Activated CD8-positive, alpha-beta memory T cell treated with anti-CD3 and anti-CD28 coated beads for 36 hours (primary cell): Measurements from ENCODE around the gene CLDN1. TPM values are rescaled to one million over a fixed set of nuclear protein-coding genes. Genes with fewer than 3 reads are reported as not detected.

ENCODE experiments used
- CTCF ChIA-PET: fragments of 350-600 bp; sonication (Branson Sonifier 250); formaldehyde crosslinking; loops from one replicate; lab custom pipeline; 2021; ENCODE audit warnings: antibody characterized with exemption; lab: Charles Lee
- POLR2A ChIA-PET: fragments of 350-600 bp; sonication (Branson Sonifier 250); formaldehyde crosslinking; loops from one replicate; lab custom pipeline; 2021; ENCODE audit warnings: antibody characterized with exemption; lab: Charles Lee
- total RNA-seq, 2 experiments: library from RNA; stranded (reverse); gene quantifications; one replicate each; pipeline ENCODE4 v1.2.3, GENCODE V29; 2021

The CLDN1 gene, protein sequence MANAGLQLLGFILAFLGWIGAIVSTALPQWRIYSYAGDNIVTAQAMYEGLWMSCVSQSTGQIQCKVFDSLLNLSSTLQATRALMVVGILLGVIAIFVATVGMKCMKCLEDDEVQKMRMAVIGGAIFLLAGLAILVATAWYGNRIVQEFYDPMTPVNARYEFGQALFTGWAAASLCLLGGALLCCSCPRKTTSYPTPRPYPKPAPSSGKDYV
- total RNA-seq: under 1 TPM; 0.13 to 0.19 TPM

DNA sequence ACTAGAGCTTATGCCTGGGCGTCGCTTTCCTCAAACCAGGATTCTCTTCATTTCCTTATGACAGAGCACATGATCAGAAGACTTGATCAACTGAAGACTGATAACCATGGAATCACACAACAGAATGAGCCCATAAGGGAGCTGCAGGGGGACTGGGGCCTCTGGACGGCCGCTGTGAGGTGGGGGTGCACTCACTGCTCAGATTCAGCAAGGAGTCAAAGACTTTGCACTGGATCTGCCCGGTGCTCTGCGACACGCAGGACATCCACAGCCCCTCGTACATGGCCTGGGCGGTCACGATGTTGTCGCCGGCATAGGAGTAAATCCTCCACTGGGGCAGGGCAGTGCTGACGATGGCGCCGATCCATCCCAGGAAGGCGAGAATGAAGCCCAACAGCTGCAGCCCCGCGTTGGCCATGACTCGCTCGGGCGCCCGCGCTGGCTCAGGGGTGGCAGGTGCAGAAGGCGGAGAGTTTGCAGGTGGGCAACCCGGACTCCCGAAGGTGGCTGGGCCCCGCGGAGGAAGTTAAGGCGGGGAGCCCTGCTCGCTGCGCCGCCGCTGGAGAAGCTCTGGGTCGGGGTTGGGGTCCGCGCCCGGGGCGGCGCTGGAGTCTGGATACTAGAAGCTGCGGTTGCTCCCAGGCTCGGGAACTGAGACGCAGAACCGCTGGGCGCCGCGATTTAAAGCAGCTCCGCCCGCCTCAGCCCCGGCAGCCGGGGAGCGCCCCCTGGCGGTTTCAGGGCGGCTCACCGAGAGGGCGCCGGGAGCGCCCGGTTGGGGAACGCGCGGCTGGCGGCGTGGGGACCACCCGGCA lies at the start of gene CLDN1:
CLDN1 (minus strand) TSS at position 658 of the 815 bp plus-strand sequence; CDS start at position 418, 240 bp downstream.
- ChIA-PET POLR2A (no interaction called here), CTCF (interaction anchor here (0.9 to 1.4 kb wide), 2 partner anchors 15 to 102 kb away, joined by 3 to 4 read pairs; no protein-coding TSS in a partner anchor)

DNA sequence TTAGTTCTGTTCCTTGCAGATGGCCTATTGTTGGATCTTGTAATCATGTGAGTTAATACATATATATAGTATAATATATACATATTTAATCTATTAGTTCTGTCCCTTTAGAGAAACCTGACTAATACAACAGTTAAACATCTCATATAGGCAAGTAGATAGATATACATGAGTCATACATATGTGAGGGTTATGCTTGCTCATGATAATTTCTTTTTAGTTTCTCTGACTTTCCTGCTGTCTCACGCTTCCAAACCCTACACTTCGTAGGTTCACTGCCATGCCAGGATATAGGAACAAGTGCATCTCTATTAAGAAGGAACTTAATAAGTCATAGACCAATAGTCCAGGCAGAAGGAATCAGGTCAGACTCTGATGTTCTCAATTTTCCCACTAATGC lies 48.9 kb upstream of the CLDN1 start:
- ChIA-PET POLR2A (no interaction called here), CTCF (no interaction called here)

DNA sequence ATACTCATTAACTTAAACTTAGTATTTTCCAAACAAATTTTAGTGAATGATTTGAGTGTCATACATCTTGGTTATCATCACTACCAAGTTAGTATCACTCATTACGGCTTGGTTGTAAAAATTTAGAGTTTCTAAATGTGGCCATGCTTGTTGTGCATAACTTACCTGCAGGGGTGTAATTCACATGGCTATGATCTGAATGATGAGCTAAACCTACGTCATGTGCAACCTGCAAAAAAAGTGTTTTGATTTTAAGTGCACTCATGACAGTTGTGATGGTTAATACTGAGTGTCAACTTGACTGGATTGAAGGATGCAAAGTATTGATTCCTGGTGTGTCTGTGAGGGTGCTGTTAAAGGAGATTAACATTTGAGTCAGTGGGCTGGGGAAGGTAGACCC lies 48.1 kb upstream of the CLDN1 start:
- CTCF ChIA-PET: no interaction called here

DNA sequence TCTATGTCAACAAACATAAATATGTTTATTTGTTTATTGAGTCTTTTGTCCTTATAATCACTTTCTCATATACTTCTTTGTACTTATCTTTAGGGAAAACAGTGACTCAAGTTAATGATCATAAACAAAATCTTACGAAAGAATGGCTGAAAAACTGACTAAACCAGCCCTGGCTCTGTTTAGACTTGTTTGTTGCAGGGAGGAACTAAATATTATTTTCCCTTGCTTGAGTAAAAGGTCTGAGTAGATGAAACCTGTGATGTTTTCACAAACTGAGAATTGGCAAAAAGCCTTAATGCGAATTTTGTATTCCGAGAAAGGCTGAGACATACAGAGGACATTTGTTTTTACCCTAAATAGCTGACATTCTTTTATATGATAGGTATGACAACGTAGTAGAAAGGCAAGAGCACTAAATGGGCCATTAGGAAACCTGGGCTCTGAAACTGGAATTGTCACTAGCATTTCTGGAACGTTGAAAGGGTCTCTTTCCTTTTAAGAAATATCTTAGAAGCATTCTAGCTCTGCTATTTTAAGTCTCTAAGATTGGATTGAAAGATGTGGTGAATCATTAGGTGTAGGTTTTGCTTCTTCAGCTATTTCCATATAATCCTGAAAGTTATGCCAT lies 47.5 kb upstream of the CLDN1 start:
- ChIA-PET POLR2A (no interaction called here), CTCF (no interaction called here)

More for the DNA sequence above, 48.1 kb upstream of the CLDN1 start:
- POLR2A ChIA-PET: no interaction called here

DNA sequence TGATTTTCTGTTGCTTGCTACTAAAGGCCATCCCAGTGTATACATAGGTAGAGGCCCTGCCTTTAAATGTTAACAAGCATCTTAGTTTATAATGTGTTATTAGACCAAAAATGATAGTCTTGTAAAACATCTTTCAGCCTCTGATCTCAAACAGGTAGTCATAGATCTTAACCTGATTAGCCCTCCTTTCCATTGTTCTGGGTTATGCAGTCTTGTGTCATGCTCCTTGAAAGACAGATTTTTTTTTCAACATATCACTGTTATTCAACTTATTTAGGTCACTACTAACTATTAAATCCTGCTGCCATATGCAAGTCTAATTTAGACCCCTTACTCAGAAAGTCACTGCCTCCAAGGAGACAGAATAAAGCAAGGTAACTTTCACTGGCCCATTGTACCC lies 46.6 kb upstream of the CLDN1 start:
- ChIA-PET CTCF (no interaction called here), POLR2A (no interaction called here)

DNA sequence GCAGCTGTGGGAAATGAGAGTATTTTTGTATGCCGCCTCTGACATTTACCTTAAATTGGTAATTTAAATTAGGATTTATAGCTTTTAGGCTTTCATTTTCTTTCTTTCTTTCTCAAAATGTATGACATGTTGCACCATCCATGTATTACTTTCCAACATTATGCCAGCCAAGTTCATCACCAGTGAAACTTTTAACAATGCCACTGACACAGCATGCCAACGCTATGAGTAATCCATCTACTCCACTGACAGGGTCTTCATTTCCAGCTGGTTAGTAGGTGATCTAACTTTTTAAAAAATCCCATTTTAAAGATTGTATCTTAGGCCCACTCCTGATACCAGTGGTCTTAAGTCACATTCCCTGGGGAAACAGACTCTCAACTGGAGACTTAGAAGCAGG lies 43.9 kb upstream of the CLDN1 start:
- ChIA-PET POLR2A (no interaction called here), CTCF (no interaction called here)

DNA sequence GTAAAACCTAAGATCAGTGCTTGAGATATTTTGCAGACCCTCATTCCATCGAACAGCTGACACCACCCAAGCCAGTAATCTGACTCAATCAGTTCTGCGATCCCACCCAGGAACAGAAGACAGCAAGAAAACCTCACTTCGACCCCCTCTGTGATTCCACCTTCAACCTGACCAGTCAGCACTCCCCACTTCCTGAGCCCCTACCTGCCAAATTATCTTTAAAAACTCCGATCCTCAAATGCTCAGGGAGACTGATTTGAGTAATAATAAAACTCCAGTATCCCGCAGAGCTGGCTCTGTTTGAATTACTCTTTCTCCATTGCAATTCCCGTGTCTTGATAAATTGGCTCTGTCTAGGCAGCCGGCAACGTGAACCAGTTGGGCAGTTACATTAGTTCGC lies 40.0 kb upstream of the CLDN1 start:
- CTCF ChIA-PET: no interaction called here
- POLR2A ChIA-PET: no interaction called here

DNA sequence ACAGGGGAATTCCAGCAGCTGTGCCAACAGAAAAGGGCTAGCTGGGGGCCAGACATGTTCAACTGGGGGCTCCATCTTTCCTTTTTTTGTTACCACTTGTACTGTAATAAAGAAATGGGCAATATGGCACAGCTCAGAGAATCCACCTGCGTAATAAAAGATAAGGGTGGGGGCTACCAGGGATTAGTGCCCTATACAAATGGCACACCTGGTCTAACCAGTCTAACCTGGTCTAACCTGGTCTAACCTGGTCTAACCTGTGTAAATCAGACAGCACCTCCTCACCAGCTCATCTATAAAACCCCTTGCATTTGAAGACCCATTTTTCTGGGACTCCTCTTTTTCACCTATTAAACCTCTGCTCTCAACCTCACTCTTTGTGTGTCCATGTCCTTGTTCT lies 39.5 kb upstream of the CLDN1 start:
- POLR2A ChIA-PET: no interaction called here
- CTCF ChIA-PET: no interaction called here

DNA sequence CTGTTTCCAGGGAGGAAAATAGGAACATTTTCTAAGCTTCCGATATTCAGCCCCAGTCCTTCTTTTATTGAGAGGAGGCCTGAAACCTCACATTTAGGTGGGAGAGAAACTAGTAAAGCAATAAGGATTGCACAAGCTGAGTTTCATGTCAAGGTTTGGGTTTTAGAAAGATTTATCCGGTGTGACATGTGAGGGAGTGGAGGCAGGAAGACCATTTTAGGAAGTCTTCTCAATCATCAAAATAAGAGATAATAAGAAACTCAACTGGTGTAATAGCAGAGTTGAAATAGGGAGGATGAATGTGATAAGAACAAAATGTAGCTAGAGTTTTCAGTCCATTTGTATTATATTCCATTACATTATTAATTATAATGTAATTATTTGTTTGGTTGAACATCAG lies 38.0 kb upstream of the CLDN1 start:
- ChIA-PET POLR2A (no interaction called here), CTCF (no interaction called here)

DNA sequence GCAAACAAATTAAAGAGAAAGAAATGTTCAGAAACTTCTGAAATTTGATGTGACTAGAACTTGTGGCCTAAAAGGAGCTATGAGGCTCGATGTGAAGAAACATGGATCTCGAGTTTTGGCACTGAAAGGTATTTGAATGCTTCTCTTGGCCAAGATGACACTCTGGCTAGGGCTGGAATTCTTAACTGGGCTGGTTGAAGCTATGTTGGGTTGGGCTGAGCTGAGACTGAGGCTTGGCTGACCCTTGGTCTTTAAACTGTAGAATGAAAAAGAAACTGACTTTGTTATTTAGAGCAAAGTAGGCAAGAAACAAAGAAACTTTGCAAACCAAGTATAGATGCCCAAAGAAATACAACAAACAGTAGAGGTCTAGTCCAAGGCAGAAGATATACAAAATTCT lies 37.6 kb upstream of the CLDN1 start:
- ChIA-PET POLR2A (no interaction called here), CTCF (no interaction called here)

DNA sequence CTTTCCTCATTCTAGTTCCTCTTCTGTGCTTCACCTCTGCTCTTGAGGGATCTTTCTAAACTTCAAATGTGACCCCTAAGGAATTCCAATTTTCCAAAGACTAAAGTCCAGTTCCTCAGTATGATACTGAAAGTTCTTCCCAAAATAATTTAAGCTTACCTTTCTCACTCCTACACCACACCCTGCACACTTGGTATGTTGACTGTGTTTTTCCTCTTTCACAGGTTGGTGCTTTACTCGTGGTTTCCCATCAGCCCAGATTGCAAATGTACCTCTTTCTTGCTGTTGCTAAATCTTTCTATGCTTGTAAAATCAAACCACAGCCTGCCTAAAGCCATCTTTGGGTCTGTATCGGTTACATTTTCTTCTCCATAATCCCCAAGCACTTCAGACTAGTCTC lies 35.2 kb upstream of the CLDN1 start:
- CTCF ChIA-PET: no interaction called here
- POLR2A ChIA-PET: no interaction called here

DNA sequence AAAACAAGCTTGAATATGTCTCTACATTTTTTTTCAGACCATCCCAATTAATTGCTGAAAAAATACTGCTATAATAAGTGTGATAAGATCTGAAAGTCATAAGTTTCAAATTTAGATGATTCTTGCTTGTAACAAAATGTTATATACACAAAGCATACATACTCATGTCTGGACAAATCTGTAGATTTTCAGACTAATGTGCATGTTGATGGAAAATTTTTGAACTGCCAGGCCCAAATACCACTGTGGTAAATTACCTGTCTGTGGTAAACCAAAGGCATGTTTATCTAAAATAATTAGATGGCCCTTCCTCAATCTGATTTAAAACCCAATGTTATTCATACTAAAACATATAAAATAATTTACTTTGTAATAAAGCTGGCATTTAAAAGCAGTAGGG lies 34.0 kb upstream of the CLDN1 start:
- CTCF ChIA-PET: no interaction called here
- POLR2A ChIA-PET: no interaction called here

DNA sequence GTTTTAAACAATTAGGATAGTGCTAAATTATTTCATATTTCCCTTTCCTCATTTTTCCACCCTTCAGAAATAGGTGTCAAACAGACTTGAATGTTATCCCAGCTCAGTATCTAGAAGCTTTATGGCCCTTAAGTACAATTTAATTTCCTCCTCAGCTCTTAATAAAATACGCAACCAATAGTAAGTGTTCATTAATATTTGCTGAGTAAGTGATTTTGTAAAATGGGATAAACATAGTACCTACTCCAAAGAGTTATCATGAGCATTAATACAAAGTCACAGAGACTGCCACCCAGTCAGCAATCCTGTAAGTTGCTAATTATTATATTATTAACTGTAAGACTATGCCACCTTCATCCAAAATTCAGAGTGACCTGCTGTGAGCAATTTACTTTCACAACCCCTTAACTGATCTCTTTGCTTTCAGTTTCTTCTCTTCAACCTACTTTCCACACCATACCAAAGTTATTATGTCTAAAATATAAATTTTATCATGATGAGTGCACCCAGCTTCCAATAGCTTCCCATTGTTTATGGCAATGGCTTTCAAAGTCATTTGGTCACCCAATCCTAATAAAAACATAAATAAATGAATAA lies 30.7 kb upstream of the CLDN1 start:
- CTCF ChIA-PET: no interaction called here
- POLR2A ChIA-PET: no interaction called here

DNA sequence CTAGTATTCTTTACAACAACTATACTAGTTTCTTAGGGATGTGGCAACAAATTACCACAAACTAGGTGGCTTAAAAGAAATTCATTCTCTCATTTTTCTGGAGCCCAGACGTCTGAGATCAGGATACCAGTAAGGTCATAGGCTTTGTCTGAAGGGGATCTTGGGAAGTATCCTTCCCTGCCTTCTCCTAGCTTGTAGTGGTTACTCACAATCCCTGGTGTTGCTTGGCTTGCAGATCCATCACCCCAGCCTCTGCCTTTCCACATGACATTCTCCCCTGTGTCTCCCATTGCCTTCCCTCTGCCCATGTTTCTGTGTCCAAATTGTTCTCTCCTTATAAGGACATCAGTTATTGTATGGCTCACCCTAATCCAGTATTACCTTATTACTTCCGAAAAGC lies 24.3 kb upstream of the CLDN1 start:
- ChIA-PET CTCF (no interaction called here), POLR2A (no interaction called here)

DNA sequence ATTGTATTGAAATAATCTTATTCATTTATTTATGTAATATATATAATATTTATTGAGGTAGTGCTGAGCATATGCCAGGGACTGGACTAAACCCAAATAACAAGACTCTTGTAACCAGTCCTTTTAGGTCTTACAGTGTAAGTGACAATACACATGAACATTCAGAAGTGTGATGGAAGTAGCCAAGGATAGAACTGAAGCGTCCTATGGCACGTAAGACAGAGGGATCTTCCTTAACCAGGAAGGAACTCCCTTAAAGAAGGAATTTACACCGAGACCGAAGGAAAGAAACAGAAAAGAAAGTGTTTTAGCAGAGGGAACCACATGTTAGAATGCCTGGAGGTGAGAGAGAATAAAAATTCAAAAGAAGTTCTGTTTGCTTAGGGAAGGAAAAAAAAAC lies 23.6 kb upstream of the CLDN1 start:
- POLR2A ChIA-PET: no interaction called here
- CTCF ChIA-PET: no interaction called here

DNA sequence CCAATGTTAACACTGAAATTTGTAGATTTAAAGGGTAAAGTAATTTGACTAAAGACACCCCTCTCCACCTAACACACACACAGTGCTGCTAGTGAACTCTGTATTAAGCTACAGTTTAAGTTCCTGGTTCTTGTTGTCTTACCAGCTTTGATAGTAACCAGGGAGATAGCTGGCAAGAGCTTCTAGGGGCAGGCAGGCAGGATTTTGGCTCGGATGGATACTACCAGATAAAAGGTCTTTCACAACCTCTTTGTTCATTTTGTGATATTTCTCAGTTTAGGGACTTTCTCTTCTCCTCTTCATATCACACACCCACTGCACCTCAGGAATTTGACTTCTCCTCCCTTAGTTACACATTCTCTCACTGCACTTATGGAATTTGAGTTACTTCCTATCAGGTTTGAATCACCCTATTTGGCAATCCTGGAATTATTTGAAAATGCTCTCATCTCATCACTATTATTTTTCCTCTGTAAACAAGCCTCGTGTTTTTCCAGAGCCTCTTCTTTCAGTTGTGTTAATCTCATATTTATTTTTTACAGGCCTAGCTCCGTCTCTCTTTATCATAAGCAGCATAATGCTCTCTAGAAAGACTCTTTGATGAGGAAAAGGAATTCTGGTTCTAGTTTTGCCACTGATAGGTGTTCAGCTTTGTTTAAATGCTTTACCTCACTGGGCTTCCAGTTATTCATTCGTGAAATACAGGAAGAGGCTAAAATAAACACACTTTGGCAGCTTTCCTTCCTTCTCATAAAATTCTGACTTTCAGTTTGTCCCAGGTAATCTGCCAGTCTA lies 23.0 kb upstream of the CLDN1 start:
- ChIA-PET CTCF (no interaction called here), POLR2A (no interaction called here)

DNA sequence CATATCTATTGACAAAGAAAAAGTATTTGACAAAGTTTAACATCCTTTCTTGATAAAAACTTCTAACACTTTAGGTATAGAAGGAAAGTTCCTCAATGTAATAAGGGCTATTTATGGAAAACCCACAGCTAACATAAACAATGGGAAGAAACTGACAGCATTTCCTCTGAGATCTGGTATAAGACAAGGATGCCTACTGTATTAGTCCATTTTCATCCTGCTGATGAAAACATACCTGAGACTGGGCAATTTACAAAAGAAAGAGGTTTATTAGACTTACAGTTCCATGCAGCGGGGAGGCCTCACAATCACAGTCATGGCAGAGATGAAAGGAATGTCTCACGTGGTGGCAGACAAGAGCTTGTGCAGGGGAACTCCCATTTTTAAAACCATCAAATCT lies 17.8 kb upstream of the CLDN1 start:
- POLR2A ChIA-PET: no interaction called here
- CTCF ChIA-PET: no interaction called here

DNA sequence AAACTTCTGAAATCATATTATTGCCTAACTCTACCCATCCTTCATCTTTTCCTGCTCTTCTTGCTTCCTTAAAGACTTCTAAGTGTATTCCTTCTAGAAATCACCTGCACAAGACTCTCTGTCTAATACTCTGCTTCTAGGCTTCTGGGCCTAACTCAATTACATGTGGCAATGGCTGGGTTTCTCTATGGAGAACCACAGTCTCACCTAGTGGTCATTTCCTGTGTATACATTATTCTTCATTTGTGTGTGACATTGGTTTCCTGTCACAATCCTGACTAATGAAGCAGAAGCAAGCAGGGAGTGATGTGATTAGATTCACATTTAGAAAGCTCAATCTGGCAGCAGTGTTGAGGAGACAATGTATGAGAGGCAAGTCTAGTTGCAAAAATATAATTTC lies 16.9 kb upstream of the CLDN1 start:
- ChIA-PET CTCF (no interaction called here), POLR2A (no interaction called here)

DNA sequence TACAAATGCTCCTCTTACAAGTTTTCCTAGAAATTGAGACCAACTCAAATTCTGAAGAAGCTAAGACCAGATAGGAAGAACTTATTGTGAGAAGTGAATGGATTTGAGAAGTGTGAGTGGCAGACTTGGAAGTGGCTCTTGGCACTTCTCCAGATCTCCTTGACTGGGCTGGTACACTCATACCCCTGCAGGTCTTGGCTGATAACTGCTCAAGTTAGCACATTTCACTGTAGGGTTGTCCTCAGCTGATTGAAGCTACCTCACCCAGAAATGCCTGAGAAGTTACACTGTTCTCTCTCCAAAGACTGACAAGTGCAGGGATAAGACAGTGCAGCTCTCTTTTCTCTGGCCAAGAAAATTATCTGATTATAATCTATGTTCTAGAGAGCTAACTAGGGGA lies 16.5 kb upstream of the CLDN1 start:
- CTCF ChIA-PET: no interaction called here
- POLR2A ChIA-PET: no interaction called here

DNA sequence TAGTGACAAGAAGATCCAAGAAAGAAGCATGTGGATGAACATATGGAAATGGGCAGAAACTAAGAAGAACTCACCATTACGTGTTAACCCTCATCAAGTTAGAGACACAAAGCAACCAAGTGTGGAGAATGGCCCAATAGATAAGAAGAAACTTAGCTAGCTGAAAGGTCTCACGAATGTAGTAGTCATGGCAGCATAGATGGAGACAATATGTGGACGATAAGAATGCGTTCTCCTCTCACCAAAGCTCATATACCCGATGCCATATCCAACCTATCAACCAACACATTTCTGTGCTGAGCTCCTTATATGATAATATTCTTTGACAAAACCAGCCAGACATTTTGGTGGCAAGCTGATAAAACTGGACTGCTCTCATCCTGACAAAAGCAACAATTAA lies 15.1 kb upstream of the CLDN1 start:
- ChIA-PET POLR2A (no interaction called here), CTCF (no interaction called here)
